Smooth muscle cell (in vitro differentiated cells): ENCODE results near the gene DNAJC13. TPM values are rescaled to one million over a fixed set of nuclear protein-coding genes. Genes with fewer than 3 reads are reported as not detected.

Source experiments
- DNase-seq: peaks from one replicate; lab custom pipeline; 2025; ENCODE audit not compliant: unreplicated experiment; lab: John Stamatoyannopoulos, UW
- H2AFZ ChIP-seq: fragments of 200-600 bp; sonication (generic); 2 replicates; pipeline ENCODE4 v1.6.0; 2016; ENCODE audit warnings: antibody characterized with exemption, low read depth, mild to moderate bottlenecking
- H3F3A ChIP-seq: fragments of 200-600 bp; sonication (generic); 2 replicates; pipeline ENCODE4 v1.6.0; 2017; ENCODE audit warnings: antibody characterized with exemption, low read depth
- H3K27ac ChIP-seq: fragments of 200-600 bp; sonication (generic); 2 replicates; pipeline ENCODE4 v1.5.1; 2016; ENCODE audit warnings: low read depth, mild to moderate bottlenecking
- H3K27me3 ChIP-seq: fragments of 200-600 bp; sonication (generic); 2 replicates; pipeline ENCODE4 v1.6.1; 2016; ENCODE audit warnings: low read depth, mild to moderate bottlenecking
- H3K36me3 ChIP-seq: fragments of 200-600 bp; sonication (generic); 2 replicates; pipeline ENCODE4 v1.5.1; 2016; ENCODE audit warnings: low read depth
- H3K4me1 ChIP-seq: fragments of 200-600 bp; sonication (generic); 2 replicates; pipeline ENCODE4 v1.5.1; 2016; ENCODE audit warnings: low read depth
- H3K4me2 ChIP-seq: fragments of 200-600 bp; sonication (generic); 2 replicates; pipeline ENCODE4 v1.6.0; 2016; ENCODE audit warnings: mild to moderate bottlenecking
- H3K4me3 ChIP-seq: fragments of 200-600 bp; sonication (generic); 2 replicates; pipeline ENCODE4 v1.5.1; 2016; ENCODE audit warnings: mild to moderate bottlenecking
- H3K79me2 ChIP-seq: fragments of 200-600 bp; sonication (generic); 2 replicates; pipeline ENCODE4 v1.6.0; 2016; ENCODE audit warnings: low read depth, mild to moderate bottlenecking
- H3K9ac ChIP-seq: fragments of 200-600 bp; sonication (generic); 2 replicates; pipeline ENCODE4 v1.6.0; 2016; ENCODE audit warnings: low read depth
- H3K9me3 ChIP-seq: fragments of 200-600 bp; sonication (generic); replicated peaks from 2 replicates; pipeline ENCODE4 v1.5.1; 2016; ENCODE audit warnings: low read depth
- H4K20me1 ChIP-seq: fragments of 200-600 bp; sonication (generic); 2 replicates; pipeline ENCODE4 v1.6.0; 2016; ENCODE audit warnings: low read depth
- WGBS: methylation state at CpG from one replicate; pipeline ENCODE4 v1.1.7; 2016; ENCODE audit warnings: low lambda C conversion rate; 5-methylcytosine and 5-hydroxymethylcytosine counted together
- polyA plus RNA-seq: library from polyadenylated mRNA; unstranded; fragments of >200 nt; fragmentation: Nextera tagmentation; extraction: Ambion mirVana; gene quantifications from 2 replicates; pipeline ENCODE4 v1.2.1, GENCODE V29; 2016
- total RNA-seq: library from RNA; depleted of rRNA; stranded (reverse); fragments of >200 nt; gene quantifications from 2 replicates; pipeline ENCODE4 v1.2.3, GENCODE V29; 2014
- TF ChIP-seq, protein P1 (sequence below): fragments of 200-600 bp; sonication (generic); IDR thresholded peaks from 2 replicates; pipeline ENCODE4 v1.5.1; 2017; ENCODE audit warnings: borderline replicate concordance, mild to moderate bottlenecking, antibody characterized with exemption; ENCODE audit not compliant: insufficient read depth, poor library complexity, severe bottlenecking

DNAJC13 gene
- total and polyA plus RNA-seq, 2 experiments from 2014 or later, result 11.1 to 47.9 TPM

- no peaks in the 10 kb centered on the region for H3K9me3 ChIP-seq
- H3K79me2 ChIP-seq, result no peaks in the 10 kb centered on the region
- no peak overlapping the region for H3K27ac ChIP-seq
- H3F3A ChIP-seq, result no peaks in the 10 kb centered on the region
- 97% methylated on average over 1 of the region's 1 CpG for WGBS
- H3K27me3 ChIP-seq, result no peaks in the 10 kb centered on the region
- TF ChIP-seq, protein P1, sequence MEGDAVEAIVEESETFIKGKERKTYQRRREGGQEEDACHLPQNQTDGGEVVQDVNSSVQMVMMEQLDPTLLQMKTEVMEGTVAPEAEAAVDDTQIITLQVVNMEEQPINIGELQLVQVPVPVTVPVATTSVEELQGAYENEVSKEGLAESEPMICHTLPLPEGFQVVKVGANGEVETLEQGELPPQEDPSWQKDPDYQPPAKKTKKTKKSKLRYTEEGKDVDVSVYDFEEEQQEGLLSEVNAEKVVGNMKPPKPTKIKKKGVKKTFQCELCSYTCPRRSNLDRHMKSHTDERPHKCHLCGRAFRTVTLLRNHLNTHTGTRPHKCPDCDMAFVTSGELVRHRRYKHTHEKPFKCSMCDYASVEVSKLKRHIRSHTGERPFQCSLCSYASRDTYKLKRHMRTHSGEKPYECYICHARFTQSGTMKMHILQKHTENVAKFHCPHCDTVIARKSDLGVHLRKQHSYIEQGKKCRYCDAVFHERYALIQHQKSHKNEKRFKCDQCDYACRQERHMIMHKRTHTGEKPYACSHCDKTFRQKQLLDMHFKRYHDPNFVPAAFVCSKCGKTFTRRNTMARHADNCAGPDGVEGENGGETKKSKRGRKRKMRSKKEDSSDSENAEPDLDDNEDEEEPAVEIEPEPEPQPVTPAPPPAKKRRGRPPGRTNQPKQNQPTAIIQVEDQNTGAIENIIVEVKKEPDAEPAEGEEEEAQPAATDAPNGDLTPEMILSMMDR, result no peak
- no peak for DNase-seq
- no peaks in the 10 kb centered on the region for H3K4me1 ChIP-seq
- H3K4me2 ChIP-seq, result no peak overlapping the region
- no peak overlapping the region for H3K9ac ChIP-seq
- H2AFZ ChIP-seq, result no peak overlapping the region
- H4K20me1 ChIP-seq, result no peaks in the 10 kb centered on the region
- H3K36me3 ChIP-seq, result peaks cover 74% of the 10 kb centered on the region
- no peak overlapping the region for H3K4me3 ChIP-seq
Observed at GRCh38 chr3:132457286-132457685, 40.0 kb downstream of the DNAJC13 start.

DNA sequence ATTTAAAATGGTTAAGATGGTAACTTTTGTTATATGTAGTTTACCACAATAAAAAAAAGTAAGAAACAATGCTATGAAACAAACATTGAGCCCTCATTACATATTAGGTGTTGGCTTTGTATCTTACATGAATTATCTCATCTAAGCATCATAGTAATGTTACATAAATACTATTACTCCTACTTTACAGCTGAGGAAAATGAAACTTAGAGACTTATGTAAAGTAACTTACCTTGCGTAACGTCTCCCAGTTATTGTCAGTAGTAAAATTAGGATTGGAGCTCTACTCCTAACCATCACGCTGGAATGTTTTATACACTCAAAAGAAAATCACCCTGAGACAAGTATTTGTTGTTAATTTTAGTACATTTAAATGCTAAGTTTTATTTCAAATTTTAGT is 42.2 kb downstream of the DNAJC13 start:
- Histone ChIP-seq H3K4me2 (no peak overlapping the region), H3K4me3 (no peak overlapping the region), H3K27me3 (no peaks in the 10 kb centered on the region), H3K4me1 (peaks cover 2% of the 10 kb centered on the region), H3F3A (no peaks in the 10 kb centered on the region), H3K9me3 (no peaks in the 10 kb centered on the region), H3K9ac (no peak overlapping the region), H4K20me1 (no peaks in the 10 kb centered on the region), H3K36me3 (peaks cover 58% of the 10 kb centered on the region), H3K27ac (no peak overlapping the region), H2AFZ (no peak overlapping the region), H3K79me2 (no peaks in the 10 kb centered on the region)
- WGBS, result over 99% methylated on average over 3 of the region's 3 CpGs
- TF ChIP-seq, protein P1, result no peak
- no peak for DNase-seq

DNA sequence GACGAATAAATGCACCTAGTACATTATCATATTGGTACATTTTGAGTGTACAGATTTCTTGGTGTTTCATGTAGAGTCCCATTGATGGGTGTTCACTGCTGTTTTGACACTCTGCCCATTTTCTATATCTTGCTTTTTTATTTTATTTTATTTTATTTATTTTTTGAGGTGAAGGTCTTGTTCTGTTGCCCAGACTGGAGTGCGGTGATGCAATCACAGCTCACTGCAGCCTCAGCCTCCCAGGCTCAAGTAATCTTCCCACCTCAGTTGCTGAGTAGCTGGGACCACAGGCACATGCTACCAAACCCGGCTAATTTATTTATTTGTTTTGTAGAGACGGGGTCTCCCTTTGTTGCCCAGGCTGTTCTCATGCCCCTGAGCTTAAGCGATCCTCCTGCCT is 44.2 kb downstream of the DNAJC13 start:
- no peak overlapping the region for H3K9ac ChIP-seq
- no peaks in the 10 kb centered on the region for H3K27me3 ChIP-seq
- H2AFZ ChIP-seq, result no peak overlapping the region
- H3K79me2 ChIP-seq, result no peaks in the 10 kb centered on the region
- 97% methylated on average over 5 of the region's 5 CpGs for WGBS
- DNase-seq, result no peak
- no peaks in the 10 kb centered on the region for H3K9me3 ChIP-seq
- H3K27ac ChIP-seq, result no peak overlapping the region
- H3K36me3 ChIP-seq, result peaks cover 42% of the 10 kb centered on the region
- peaks cover 3% of the 10 kb centered on the region for H3K4me1 ChIP-seq
- H3F3A ChIP-seq, result no peaks in the 10 kb centered on the region
- H3K4me2 ChIP-seq, result no peak overlapping the region
- H3K4me3 ChIP-seq, result no peak overlapping the region
- H4K20me1 ChIP-seq, result no peaks in the 10 kb centered on the region
- TF ChIP-seq, protein P1, result no peak

DNA sequence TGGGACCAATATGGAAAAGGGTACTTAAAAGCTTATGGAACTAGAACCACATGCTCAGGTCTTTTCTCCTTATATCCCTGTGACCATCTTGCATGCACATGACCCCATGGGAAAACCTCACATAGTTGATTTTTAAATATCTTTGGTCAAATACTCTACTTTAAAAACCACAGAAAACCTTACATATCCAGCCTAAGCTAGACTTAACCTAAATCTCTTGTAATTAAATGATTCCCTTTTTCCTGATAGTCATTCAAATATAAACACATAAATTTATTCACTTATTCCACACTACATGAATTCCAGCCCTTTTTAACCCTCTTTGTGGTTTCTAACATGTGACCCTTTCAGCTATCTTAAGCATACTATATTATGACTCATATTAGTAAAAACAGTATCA is 46.8 kb downstream of the DNAJC13 start:
- DNase-seq, result no peak
- Histone ChIP-seq H3K27me3 (no peaks in the 10 kb centered on the region), H3K4me2 (no peak overlapping the region), H3K27ac (peak overlapping the region; percentile 47), H4K20me1 (no peaks in the 10 kb centered on the region), H2AFZ (no peak overlapping the region), H3K9ac (no peak overlapping the region), H3F3A (no peaks in the 10 kb centered on the region), H3K9me3 (no peaks in the 10 kb centered on the region), H3K79me2 (no peaks in the 10 kb centered on the region), H3K4me3 (no peak overlapping the region), H3K36me3 (peaks cover 26% of the 10 kb centered on the region), H3K4me1 (peaks cover 9% of the 10 kb centered on the region)
- TF ChIP-seq, protein P1, result no peak
